ENCODE measurements around the gene AMFR. TPM values are rescaled to one million over a fixed set of nuclear protein-coding genes. Genes with fewer than 3 reads are reported as not detected.

Gene AMFR
- total RNA-seq, 1 experiment from 2014 or later, result 31.7 TPM

- Mint-ChIP-seq H3K4me3 (no peak overlapping the region), H3K4me1 (peaks cover 28% of the 10 kb centered on the region), H3K27me3 (ENCODE audit: low read depth) (no peaks in the 10 kb centered on the region), H3K27ac (no peak overlapping the region), H3K9me3 (no peaks in the 10 kb centered on the region), H3K36me3 (no peaks in the 10 kb centered on the region)
- DNase-seq (ENCODE audit: low spot score), result peak; percentile 8
- POLR2A ChIA-PET, result no interaction called here
- TF ChIP-seq NR3C1 (CRISPR knock-in tag; conservative IDR thresholded peaks at IDR 0.05; ENCODE audit: low read depth) (no peak), IRF2 (CRISPR knock-in tag; IDR thresholded peaks at IDR 0.05; ENCODE audit: borderline replicate concordance, low read depth) (no peak), ZNF281 (CRISPR knock-in tag; IDR thresholded peaks at IDR 0.05) (no peak), ATF2 (CRISPR knock-in tag; IDR thresholded peaks at IDR 0.05; ENCODE audit: borderline replicate concordance, low read depth) (no peak), CBFB (CRISPR knock-in tag; IDR thresholded peaks at IDR 0.05; ENCODE audit: low read depth) (no peak), NR1H2 (CRISPR knock-in tag; IDR thresholded peaks at IDR 0.05) (no peak), EMX1 (CRISPR knock-in tag; IDR thresholded peaks at IDR 0.05) (no peak)
- ATAC-seq, result no peak
- CTCF ChIA-PET, result no interaction called here
Measured at GRCh38 chr16:56353054-56353921, 72.1 kb downstream of the AMFR start.

- ChIA-PET CTCF (no interaction called here), POLR2A (no interaction called here)
- ATAC-seq (no peak), DNase-seq (ENCODE audit: low spot score) (no peak)
- Mint-ChIP-seq H3K4me1 (peaks cover 20% of the 10 kb centered on the region), H3K36me3 (no peaks in the 10 kb centered on the region), H3K27me3 (ENCODE audit: low read depth) (no peaks in the 10 kb centered on the region), H3K9me3 (no peaks in the 10 kb centered on the region), H3K27ac (no peak overlapping the region), H3K4me3 (no peak overlapping the region)
- no peak for TF ChIP-seq CBFB (CRISPR knock-in tag; IDR thresholded peaks at IDR 0.05; ENCODE audit: low read depth)
- no peak for TF ChIP-seq MXD4 (CRISPR knock-in tag; IDR thresholded peaks at IDR 0.05; ENCODE audit: borderline replicate concordance)
- TF ChIP-seq OVOL2 (CRISPR knock-in tag; IDR thresholded peaks at IDR 0.05; ENCODE audit: borderline replicate concordance), result no peak
- TF ChIP-seq ZNF281 (CRISPR knock-in tag; IDR thresholded peaks at IDR 0.05), result no peak
- no peak for TF ChIP-seq E2F1 (CRISPR knock-in tag; IDR thresholded peaks at IDR 0.05)
- TF ChIP-seq FOXK1 (CRISPR knock-in tag; IDR thresholded peaks at IDR 0.05), result no peak
- TF ChIP-seq ZNF232 (CRISPR knock-in tag; IDR thresholded peaks at IDR 0.05), result no peak
- TF ChIP-seq GABPB1 (CRISPR knock-in tag; IDR thresholded peaks at IDR 0.05), result no peak
Measured at GRCh38 chr16:56352351-56353053, 72.8 kb downstream of the AMFR start.

Data from WTC11 (cell line).